HG02970 (cell line): ENCODE data around the gene GSTA5.
"Not testable (repeated sequence)": the region's sequence is repeated elsewhere in the genome, so short reads cannot be mapped to it uniquely, and the experiment has no call there.

ENCODE experiments used
- ATAC-seq: cut with Tn5 transposase; IDR thresholded peaks from one replicate; pipeline ENCODE4 v1.9.1; 2021; ENCODE audit warnings: mild to moderate bottlenecking, moderate library complexity, moderate number of reproducible peaks; ENCODE audit not compliant: unreplicated experiment, low FRiP score

The GSTA5 gene

GRCh38 chr6:52799272-52799671 is 41.3 kb downstream of the GSTA5 start:
- ATAC-seq, result not testable (repeated sequence)

- not testable (repeated sequence) for ATAC-seq
Measured at GRCh38 chr6:52794366-52794765, 46.2 kb downstream of the GSTA5 start.

GRCh38 chr6:52790861-52791260 is 49.8 kb downstream of the GSTA5 start:
- ATAC-seq, result no peak

- not testable (repeated sequence) for ATAC-seq
Measured at GRCh38 chr6:52789658-52790057, 51.0 kb downstream of the GSTA5 start.

- no peak for ATAC-seq
Measured at GRCh38 chr6:52788478-52788877, 52.1 kb downstream of the GSTA5 start.

GRCh38 chr6:52787917-52788316 is 52.7 kb downstream of the GSTA5 start:
- no peak for ATAC-seq

GRCh38 chr6:52786249-52786956 is 54.2 kb downstream of the GSTA5 start:
- no peak for ATAC-seq

GRCh38 chr6:52782696-52783274 is 57.8 kb downstream of the GSTA5 start:
- ATAC-seq, result not testable (repeated sequence)

- ATAC-seq, result not testable (repeated sequence)
Measured at GRCh38 chr6:52782209-52782608, 58.4 kb downstream of the GSTA5 start.
